ENCODE measurements around the gene COL23A1. TPM values are rescaled to one million over a fixed set of nuclear protein-coding genes. Genes with fewer than 3 reads are reported as not detected.

Gene COL23A1
- total RNA-seq: 0.13 TPM in 2 replicates

DNA sequence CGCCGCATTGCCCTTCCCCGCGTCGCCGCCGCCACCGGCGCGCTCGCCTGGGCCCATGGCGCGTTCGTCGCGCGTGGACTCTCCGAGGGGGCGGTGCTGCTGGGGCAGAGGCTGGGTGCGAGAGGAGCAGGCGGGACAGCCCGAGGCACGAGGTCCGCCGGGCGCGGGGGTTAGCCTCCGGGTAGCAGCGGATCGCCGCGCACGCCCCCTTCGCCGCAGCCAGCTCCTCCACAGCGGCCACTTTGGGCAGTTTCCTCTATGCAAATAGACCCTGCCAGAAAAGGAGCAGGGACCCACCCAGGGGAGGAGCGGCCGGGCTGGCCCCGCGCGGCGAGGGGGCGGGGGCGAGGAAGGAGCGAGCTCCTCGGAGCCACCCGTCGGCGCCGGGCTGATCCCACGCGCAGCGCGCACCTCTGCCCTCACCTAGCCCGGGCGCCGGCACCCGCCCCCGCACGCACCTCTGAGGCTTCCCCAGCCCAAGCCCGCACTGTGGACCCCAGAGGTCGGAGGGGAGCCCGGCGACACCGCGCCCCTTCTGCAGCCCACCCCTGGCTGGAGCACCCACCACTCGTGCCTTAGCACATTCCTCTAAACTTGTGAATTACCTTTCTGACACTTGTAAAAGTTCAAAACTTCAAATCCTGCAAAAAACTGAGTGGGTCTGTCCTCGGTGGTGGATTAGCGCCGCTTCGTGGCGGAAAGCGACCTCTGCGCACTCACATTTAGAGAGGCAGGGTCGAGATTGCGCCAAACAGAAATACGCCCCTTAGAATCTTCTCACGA lies at the start of gene COL23A1:
TSS of gene COL23A1 (minus strand) at position 253 of the 783 bp plus-strand sequence.
- peak; percentile 35 to 61 for DNase-seq (ENCODE audit: low read depth in 2 of 2)

DNA sequence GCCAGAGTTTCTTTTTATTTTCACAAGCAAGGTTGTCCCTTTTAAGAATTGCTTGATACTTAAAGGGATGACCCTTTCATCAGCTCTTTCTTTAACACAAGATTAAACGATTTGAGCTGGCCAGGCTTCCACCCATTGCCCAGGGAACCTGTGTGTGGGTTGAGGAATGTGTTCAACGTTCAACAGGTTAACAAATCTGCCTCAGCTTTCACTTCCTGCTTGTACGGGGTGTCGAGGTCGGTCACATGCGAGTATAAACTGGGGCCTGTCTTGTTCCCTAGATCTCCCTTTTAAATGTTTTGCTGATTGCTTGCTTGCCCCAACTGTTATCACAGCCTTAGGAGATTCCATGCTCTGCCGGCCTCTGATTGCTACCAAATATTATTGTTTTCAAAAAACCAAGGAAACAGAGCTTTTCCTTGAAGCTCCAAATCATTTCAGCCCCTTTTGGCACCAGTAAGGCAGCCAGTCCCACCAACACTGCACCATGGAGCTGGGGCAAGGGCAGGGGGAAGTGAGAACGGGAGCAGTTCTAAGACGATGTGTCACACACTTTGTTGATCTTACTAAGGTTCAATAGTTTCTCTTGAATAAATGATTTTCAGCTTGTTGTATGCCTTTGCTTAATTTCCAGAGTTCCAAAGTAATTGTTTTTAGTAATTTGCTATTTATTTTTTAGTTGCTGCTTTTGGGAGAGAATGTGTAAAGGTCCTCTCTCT lies 47.3 kb upstream of the COL23A1 start:
- no peak for DNase-seq (ENCODE audit: low read depth in 2 of 2)

DNA sequence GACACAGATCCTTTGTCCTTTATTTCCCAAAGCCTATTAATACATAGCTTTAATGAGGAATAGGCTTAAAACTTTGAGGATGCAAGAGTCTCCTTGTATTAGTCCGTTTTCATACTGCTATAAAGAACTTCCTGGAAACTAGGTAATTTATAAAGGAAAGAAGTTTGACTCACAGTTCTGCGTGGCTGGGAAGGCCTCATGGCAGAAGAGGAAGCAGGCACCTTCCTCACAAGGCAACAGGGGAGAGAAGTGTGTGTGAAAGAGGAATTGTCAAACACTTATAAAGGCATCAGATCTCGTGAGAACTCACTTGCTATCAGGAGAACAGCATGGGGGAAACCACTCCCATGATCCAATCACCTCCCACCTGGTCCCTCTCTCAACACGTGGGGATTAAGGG lies 42.1 kb upstream of the COL23A1 start:
- no peak for DNase-seq (ENCODE audit: low read depth in 2 of 2)

DNA sequence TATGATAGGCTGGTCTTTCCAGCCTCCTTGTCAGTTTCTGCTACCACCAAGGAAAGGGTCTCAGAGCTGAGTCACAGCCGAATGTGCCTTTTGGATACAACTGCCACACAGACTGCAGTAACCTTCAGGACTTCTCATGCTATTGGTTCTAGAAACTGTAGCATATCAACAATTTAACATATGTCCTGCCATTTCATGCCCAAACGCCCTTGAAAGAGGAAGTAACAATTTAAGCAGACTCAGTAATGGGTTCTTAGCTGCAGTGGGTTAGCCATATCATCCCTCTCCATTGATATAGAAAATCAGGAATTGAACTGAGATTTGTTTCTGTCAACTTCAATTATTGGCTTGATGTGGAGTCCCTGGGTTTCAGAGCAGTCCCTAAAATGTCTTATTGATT lies 40.8 kb upstream of the COL23A1 start:
- no peak for DNase-seq (ENCODE audit: low read depth in 2 of 2)

DNA sequence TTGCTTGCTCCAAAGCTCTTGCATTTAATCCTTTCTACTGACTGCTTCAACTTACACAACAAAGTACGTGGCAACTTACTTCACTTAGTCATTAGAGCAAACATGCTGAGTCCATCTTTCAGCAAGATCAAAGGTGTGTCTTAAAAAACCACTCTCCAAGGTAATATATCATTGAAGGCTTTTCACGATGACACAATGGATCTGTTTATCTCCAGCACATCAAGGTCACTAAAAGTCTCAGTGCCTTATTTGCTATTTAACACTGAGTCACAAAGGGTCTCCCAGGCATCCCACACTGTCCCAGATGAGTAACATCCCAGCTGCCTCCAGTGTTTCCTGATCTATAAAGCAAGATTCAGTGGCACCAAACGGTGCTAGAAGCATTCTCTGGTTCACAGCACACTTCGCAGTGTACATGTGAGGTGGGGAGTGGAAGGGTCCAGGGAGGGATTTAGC lies 40.3 kb upstream of the COL23A1 start:
- no peak for DNase-seq (ENCODE audit: low read depth in 2 of 2)

DNA sequence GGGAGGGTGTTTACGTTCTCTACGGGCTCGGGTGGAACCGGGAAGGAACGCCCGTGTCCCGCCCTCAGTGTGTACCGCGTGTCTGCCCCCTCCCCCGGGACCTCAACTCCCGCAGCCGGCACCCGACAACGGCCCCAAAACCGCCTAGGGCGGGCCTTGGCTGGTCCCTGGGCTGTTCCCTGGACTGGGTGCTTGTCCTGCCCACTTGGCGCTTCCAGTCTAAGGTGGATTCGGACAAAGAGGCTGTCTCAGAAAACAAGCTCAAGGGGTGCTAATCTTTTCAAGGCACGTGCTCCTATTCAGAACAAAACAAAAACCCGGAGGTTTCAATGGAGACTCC lies 37.0 kb upstream of the COL23A1 start:
- no peak for DNase-seq (ENCODE audit: low read depth in 2 of 2)

DNA sequence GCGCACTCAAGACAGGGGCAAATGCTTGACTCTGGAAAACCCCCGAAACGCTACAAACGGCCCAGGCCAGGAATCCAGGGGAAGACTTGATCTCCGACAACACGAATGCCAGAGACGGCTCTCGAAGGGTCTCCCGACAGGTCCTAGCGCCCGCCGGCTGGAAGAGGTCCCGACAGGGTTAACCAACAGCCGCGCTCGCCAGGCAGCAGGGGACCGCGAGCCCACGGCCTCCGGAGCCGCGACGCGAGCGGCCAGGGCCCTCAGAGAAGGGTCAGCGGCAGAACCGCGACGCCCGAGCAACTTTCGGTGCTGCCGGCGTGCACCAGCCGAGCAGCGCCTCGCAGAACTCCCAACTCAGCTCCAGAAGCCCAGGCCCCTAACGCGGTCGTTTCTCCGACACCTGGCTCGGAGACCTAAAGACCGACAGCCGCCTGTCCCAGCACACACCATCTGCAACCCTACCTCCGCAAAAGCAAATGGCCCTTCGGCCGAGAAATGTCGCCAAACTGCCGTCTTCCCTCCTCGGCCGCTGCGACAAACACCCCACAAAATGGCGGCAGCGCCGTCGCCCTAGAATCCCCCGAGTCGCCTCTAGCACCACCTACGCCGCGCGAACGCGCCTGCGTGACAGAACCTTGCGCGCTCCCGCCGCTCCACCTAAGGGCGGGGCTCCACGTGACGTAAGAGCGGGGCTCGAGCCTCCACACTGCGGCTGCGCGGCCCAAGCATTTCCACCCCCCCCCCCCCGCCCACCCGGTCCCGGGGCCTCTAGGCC lies 36.5 kb upstream of the COL23A1 start, which contains the start of gene CLK4:
TSS of gene CLK4 (minus strand) at position 567 of the 775 bp plus-strand sequence. CDS start 3,634 bp downstream, outside the sequence.
- DNase-seq (ENCODE audit: low read depth in 2 of 2): peak; percentile 91 to 95

DNA sequence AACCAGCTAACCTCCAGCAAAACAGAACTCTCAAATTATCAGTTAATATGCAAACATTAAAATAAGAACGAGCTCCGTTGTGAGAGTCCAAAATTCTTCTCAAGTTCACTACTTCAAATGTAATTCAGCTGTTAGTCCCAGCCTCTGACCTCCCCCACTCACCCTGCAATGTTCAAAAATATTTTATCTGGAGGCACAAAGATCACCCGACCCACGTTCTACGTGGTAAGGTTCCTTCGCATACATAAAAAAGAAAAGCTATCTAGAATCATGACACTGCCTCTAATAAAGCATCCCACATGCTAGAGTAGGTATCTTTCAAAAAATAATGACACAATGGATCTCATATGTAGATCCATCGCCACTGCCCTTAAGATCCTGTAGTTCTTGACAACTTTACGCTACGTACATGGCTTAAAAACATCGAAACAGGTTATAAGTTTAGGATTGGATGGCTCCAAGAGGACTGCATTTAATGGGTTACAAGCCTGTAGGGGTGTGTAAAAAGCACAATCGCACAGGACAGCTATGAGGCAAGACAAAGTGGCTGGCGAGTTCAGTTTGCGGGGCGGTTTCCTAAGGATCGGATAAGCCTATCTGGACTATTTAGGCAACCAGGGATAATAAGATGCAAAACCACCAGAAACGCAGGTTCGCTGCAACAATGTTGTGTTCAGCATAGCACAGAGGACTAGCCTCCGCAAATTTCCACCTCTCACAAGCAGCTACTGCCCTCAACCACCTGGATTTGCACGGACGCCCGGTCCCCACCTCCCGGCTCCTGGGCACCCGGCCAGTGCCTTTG lies 35.7 kb upstream of the COL23A1 start:
- DNase-seq (ENCODE audit: low read depth in 2 of 2): no peak

DNA sequence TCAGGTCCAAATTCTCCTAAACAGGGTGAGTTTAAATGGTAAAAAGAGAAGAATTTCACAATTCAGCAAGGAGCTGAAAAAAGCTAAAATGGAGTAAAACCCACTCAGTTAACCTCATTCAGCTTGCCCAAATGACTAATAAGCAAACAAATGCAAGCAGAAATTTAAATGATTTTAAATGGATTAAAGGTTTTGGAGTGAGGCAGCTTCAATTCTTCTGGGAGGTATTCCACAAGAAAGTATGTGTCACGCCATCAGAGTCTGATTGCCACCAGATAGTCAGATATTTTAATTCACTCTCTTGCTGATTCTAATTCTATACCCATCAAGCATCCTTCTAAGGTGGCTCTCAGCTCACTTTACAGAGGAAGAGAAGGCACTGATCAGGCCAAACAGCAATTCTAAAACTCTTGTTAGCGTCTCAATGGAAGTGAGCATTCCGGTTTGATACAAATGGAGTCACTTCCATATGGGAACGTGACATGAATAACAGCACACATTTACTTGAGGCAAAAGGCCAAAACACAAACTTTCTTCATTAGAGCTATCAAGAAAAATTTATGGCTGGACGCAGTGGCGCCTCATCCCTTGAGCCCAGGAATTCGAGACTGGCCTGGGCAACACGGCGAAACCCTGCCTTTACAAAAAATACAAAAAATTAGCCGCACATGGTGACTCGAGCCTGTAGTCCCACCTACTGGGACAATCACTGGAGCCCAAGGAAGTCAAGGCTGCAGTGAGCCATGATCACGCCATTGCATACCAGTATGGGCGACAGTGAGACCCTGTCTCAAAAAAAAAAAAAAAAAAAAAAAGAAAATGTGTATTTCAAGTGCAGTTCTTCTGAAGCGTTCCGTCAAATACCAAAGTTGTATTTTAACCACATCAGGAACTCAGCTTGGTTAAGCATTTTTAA lies 34.7 kb upstream of the COL23A1 start:
- DNase-seq (ENCODE audit: low read depth in 2 of 2): peak in 1 of 2 donors; percentile 30

DNA sequence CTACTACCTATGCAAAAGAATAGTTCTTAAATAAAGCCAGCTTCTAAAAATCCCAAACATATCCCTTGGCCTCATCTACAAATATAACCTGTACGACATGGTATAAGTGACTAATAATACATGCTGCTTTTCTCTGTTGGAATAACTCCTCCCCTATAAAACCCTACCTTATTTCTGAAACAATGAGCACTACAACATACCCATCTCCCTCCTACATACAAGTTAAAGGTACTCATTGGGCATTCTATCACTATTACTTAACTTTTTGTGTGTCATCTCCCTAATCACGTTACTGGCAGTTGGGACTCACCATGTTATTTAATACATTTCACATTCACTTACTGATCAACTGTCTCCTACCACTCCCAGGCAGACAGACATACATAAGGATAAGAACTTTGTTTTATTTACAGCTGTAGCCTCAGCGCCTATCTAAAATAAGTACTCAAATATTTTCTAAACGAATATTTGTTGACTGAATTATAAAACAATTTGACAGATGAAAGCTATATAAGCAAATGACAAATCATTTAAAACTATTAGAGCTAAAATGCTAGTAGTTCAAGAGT lies 32.6 kb upstream of the COL23A1 start:
- no peak for DNase-seq (ENCODE audit: low read depth in 2 of 2)

DNA sequence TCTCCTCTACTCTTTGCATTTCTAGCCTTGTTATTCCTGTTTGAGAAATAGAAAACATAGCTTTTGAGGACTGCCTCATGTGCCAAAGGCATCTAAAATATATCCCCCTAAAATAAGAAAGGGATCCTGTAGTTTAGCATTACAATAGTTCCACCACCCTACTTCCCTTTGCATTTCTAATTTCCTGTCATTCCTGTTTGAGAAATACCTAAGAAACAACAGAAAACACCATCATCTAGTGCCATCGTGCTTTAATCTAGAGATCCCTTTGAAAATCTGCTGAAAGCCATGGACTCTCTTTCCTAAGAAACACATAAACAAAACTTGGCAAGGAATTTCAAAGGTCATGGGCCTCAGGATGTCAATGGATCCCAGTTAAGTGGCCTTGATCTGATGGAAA lies 29.2 kb upstream of the COL23A1 start:
- no peak for DNase-seq (ENCODE audit: low read depth in 2 of 2)

DNA sequence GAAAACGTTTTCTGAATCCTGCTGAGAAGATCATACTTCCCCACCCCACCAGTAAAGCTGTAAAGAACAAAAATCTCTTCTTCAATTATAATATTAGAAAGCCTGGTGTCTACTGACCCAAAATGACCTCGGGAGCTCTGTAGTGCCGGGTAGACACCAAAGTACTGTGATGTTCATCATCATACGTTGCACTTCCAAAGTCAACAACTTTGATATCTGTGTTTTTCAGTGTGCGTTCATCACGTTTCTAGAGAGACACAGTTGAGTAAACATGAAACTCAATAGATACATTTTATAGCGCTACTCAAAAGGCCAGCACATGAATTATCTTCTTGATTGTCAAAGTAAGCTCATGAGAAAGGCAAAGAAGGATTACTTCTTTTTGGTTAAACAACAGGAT lies 22.1 kb upstream of the COL23A1 start:
- DNase-seq (ENCODE audit: low read depth in 2 of 2): no peak

DNA sequence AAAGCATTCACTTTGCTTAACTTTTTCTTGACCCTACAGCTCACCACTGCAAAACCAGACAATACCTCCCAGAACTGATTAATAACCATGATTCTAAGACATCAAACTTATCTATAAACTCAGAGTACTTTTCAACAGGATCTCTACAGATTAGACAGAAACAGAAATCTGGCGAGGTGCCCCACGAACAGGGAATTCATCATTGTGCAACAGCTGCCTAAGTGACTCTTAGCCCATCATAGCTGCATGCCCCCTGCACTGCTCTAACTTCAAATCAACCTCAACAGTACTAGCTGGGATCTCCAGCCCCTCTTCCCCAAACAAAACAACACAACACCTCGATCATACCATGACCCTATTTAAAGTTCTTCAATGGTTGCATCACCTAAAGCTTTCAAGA lies 16.1 kb upstream of the COL23A1 start:
- no peak for DNase-seq (ENCODE audit: low read depth in 2 of 2)

DNA sequence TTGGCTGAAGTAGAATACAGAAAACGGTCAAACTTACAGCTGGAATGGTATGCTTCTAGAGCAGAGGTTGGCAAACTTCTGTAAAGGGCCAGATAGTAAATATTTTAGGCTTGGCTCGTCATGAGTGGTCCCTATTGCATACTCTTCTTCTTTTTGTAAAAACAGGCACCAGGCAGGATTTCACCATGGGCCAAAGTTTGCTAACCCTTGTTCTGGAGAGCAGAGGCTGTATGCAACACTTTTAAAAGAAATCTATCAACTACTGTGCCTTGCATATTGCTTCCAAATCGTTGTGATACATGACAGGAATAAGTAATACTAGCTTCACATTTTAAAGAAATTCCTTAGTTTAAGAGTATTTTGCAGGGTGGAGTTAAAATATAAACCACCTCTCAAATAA lies 15.6 kb upstream of the COL23A1 start:
- no peak for DNase-seq (ENCODE audit: low read depth in 2 of 2)

DNA sequence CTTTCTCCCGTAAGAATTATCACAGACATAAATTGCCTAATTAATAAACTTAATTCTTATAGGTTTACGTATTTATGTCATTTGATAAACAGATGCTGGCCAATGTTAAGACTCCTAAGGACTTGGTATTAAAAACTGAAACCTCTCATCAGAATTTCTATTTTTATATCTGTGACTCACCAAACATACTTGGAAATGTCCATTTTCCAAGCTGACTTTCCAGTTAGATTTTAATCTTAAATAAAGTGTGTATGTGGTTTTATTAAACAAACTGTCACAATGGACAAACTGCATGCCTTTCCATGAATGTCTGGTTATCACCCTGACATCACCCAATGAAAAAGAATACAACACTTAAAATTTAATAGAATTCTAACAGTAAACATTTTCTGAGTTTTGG lies 12.6 kb upstream of the COL23A1 start:
- DNase-seq (ENCODE audit: low read depth in 2 of 2): no peak

DNA sequence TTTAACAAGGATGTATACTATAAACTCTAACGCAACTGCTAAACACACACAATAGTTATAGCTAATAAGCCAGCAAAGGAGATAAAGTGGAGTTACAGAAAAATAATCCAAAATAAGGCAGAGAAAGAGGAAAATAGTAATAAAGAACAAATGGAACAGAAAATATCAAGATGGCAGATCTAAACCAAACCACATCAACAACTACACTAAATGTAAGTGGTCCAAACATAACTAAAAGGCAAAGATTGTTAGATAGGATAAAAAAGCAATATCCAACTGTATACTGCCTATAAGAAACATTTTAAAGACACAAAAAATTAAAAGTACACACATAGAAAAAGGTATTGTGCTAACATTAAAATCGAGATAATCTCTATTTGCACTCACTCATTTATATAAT lies 5.6 kb upstream of the COL23A1 start:
- DNase-seq (ENCODE audit: low read depth in 2 of 2): no peak

DNA sequence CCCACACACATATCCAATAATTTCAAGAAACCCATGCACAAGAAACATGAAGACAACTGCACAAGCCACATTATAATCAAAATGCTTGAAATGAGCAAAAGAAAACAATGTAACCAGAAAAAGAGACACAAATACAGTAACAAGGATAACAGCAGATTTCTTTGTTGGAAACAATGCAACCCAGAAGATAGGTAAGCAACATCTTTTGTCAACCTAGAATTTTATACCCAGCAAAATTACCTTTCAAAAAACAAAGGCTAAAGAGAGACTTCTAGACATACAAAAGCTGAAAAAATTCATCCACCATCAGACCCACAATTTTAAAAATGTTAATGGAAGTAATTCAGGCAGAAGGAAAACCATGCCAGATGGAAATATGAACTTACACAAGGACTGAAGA lies 5.0 kb upstream of the COL23A1 start:
- DNase-seq (ENCODE audit: low read depth in 2 of 2): no peak

DNA sequence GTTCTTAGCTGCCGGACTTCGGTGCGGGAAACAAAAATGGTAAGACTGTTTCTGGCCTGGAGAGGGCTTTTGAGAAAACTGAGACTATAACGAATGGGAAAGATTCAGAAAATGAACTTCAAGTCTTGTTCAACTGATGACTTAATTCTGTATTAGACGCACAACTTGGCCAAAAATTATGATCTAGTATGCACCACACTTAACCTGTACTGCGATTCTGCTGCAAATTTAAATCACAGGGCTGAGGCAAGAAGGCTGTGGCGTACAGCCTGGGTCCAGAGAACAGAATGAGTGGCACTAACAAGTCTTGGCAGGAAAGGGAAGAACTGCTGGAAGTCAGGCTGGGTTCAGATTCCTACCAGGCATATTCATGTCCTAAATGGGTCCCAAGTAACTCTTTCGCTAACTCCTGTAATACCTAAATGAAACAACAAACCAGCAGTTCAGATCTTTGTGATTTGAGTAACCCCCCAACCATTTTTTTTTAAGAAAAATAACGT lies 781 bp upstream of the COL23A1 start:
- DNase-seq (ENCODE audit: low read depth in 2 of 2): no peak

Measured in dermis microvascular lymphatic vessel endothelial cell (primary cell).